B cell (primary cell): ENCODE data around the gene ERC2. TPM values are rescaled to one million over a fixed set of nuclear protein-coding genes. Genes with fewer than 3 reads are reported as not detected.

Experiments used
- ATAC-seq: fragments of 200-7000 bp; cut with Tn5 transposase; one replicate; pipeline ENCODE4 v1.10.0; 2021; ENCODE audit warnings: low read depth, mild to moderate bottlenecking, moderate number of reproducible peaks, moderate library complexity
- CTCF ChIA-PET: fragments of 350-600 bp; sonication (Branson Sonifier 250); formaldehyde crosslinking; loops from one replicate; lab custom pipeline; 2021; ENCODE audit warnings: antibody characterized with exemption, inconsistent platforms; lab: Charles Lee
- POLR2A ChIA-PET: fragments of 350-600 bp; sonication (Branson Sonifier 250); formaldehyde crosslinking; loops from one replicate; lab custom pipeline; 2021; ENCODE audit warnings: antibody characterized with exemption; lab: Charles Lee
- DNase-seq: peaks from one replicate; pipeline ENCODE4 v3.0.0; 2013
- H2AFZ ChIP-seq: 2 replicates; pipeline ENCODE4 v1.6.1; 2012; ENCODE audit warnings: mild to moderate bottlenecking, low read depth, low read length; ENCODE audit not compliant: insufficient read depth, poor library complexity, severe bottlenecking
- H3K27ac ChIP-seq, 2 donors: 1 replicate in 1 of 2; 2 replicates in 1 of 2; pipeline ENCODE4 v1.5.1; 2012 to 2013; ENCODE audit warnings: low read length in 2 of 2, mild to moderate bottlenecking in 2 of 2, moderate library complexity in 1 of 2
- H3K27me3 ChIP-seq, 4 experiments: fragments of 200-600 bp in 1 of 4; sonication (generic) in 1 of 4; replicated peaks in 1 of 4; 1 replicate in 2 of 4; 2 replicates in 2 of 4; pipeline versions ENCODE4 v1.6.1 to v1.7.0; 2013 to 2016; ENCODE audit warnings: low read length in 3 of 4, mild to moderate bottlenecking in 2 of 4, mixed read lengths in 1 of 4, moderate library complexity in 1 of 4; ENCODE audit not compliant: insufficient read depth in 4 of 4, control insufficient read depth in 3 of 4; ENCODE audit errors: control extremely low read depth in 1 of 4
- H3K36me3 ChIP-seq, 2 experiments: replicated peaks in 1 of 2; 1 replicate in 1 of 2; 2 replicates in 1 of 2; pipeline versions ENCODE4 v1.6.1 to v1.7.1; 2013; ENCODE audit warnings: low read length in 1 of 2; ENCODE audit not compliant: insufficient read depth in 2 of 2, control insufficient read depth in 1 of 2; ENCODE audit errors: control extremely low read depth in 1 of 2, extremely low read depth in 1 of 2
- H3K4me1 ChIP-seq, 2 donors: fragments of 200-600 bp in 1 of 2; sonication (generic) in 1 of 2; 1 replicate in 1 of 2; 2 replicates in 1 of 2; pipeline versions ENCODE4 v1.5.1 to v1.6.1; 2013 to 2017; ENCODE audit warnings: low read length in 2 of 2; ENCODE audit not compliant: control insufficient read depth in 2 of 2, insufficient read depth in 2 of 2
- H3K4me2 ChIP-seq: replicated peaks from 2 replicates; pipeline ENCODE3; 2012; ENCODE audit warnings: mild to moderate bottlenecking, low read depth, low read length; ENCODE audit not compliant: poor library complexity, severe bottlenecking
- H3K4me3 ChIP-seq, 5 experiments: fragments of 200-600 bp in 1 of 5; sonication (generic) in 1 of 5; 1 replicate in 3 of 5; 2 replicates in 2 of 5; pipeline versions ENCODE4 v1.5.1 to v1.7.0; 2011 to 2016; ENCODE audit warnings: low read length in 4 of 5, mild to moderate bottlenecking in 4 of 5, low read depth in 2 of 5, control low read depth in 1 of 5, moderate library complexity in 1 of 5; ENCODE audit not compliant: insufficient read depth in 1 of 5; ENCODE audit errors: control extremely low read depth in 1 of 5, extremely low read depth in 1 of 5
- H3K79me2 ChIP-seq: fragments of 200-600 bp; sonication (generic); one replicate; pipeline ENCODE4 v1.6.0; 2016; ENCODE audit warnings: low read length; ENCODE audit not compliant: control insufficient read depth, insufficient read depth
- H3K9ac ChIP-seq: fragments of 200-600 bp; sonication (generic); 2 replicates; pipeline ENCODE4 v1.6.1; 2017; ENCODE audit warnings: mild to moderate bottlenecking, low read length, moderate library complexity
- H3K9me3 ChIP-seq, 3 donors: one replicate each; pipeline versions ENCODE4 v1.6.1 to v1.7.1; 2013; ENCODE audit warnings: low read length in 2 of 3; ENCODE audit not compliant: control insufficient read depth in 2 of 3, insufficient read depth in 1 of 3; ENCODE audit errors: control extremely low read depth in 1 of 3
- H4K20me1 ChIP-seq: 2 replicates; pipeline ENCODE4 v1.6.0; 2012; ENCODE audit warnings: mild to moderate bottlenecking, low read length; ENCODE audit not compliant: insufficient read depth, control insufficient read depth, poor library complexity, severe bottlenecking
- H3K27ac Mint-ChIP-seq: one replicate; pipeline ENCODE4 v1.8.0; 2021; ENCODE audit warnings: mixed read lengths
- H3K27me3 Mint-ChIP-seq: one replicate; pipeline ENCODE4 v1.8.0; 2021; ENCODE audit warnings: mixed read lengths
- H3K4me1 Mint-ChIP-seq: one replicate; pipeline ENCODE4 v1.8.0; 2021; ENCODE audit warnings: mixed read lengths
- H3K4me3 Mint-ChIP-seq: one replicate; pipeline ENCODE4 v1.8.0; 2021; ENCODE audit warnings: mixed read lengths
- H3K9me3 Mint-ChIP-seq: one replicate; pipeline ENCODE4 v1.8.0; 2022; ENCODE audit warnings: mixed read lengths; ENCODE audit not compliant: insufficient read depth
- CTCF ChIP-seq: fragments of 200-600 bp; IDR thresholded peaks from one replicate; pipeline ENCODE4 v1.8.0; 2022; ENCODE audit warnings: antibody characterized with exemption, mild to moderate bottlenecking
- EZH2 ChIP-seq: IDR thresholded peaks from 2 replicates; pipeline ENCODE4 v1.6.1; 2012; ENCODE audit warnings: borderline replicate concordance, low read depth, mild to moderate bottlenecking, moderate library complexity, low read length; ENCODE audit not compliant: insufficient read depth, poor library complexity, severe bottlenecking
- WGBS: methylation state at CpG from one replicate; pipeline ENCODE4 v1.1.5; 2013; ENCODE audit warnings: missing lambda C conversion rate; ENCODE audit not compliant: insufficient coverage; 5-methylcytosine and 5-hydroxymethylcytosine counted together
- intact Hi-C: fragments of 100-400 bp; cut with micrococcal nuclease; formaldehyde crosslinking; loops from one replicate; pipeline ENCODE4 v1.10.0; 2022
- polyA plus RNA-seq: library from polyadenylated mRNA; depleted of rRNA; stranded (reverse); fragments of >200 nt; gene quantifications from 2 replicates; pipeline ENCODE4 v1.2.3, GENCODE V29; 2012
- total RNA-seq, 2 donors: library from RNA; stranded (reverse); fragments of 120-200 nt in 1 of 2; gene quantifications; 1 replicate in 1 of 2; 2 replicates in 1 of 2; pipeline versions ENCODE4 v1.2.3 to v1.2.4, GENCODE V29; 2013 to 2022

Gene ERC2
- total and polyA plus RNA-seq, 2 donors (not counting 1 experiment from before 2014, with no cell fraction given): not detected

- Histone ChIP-seq H2AFZ (no peak overlapping the region), H3K9me3 (peaks cover 0 to 3% (median 0%) of the 10 kb centered on the region in 3 donors), H3K9ac (no peak overlapping the region), H3K4me1 (no peaks in the 10 kb centered on the region), H3K27me3 (no peaks in the 10 kb centered on the region), H3K4me2 (no peak overlapping the region), H3K27ac (no peak overlapping the region), H3K79me2 (no peaks in the 10 kb centered on the region), H3K4me3 (no peak overlapping the region), H4K20me1 (no peaks in the 10 kb centered on the region), H3K36me3 (no peaks in the 10 kb centered on the region)
- Mint-ChIP-seq H3K27me3 (no peaks in the 10 kb centered on the region), H3K4me1 (no peaks in the 10 kb centered on the region), H3K9me3 (peaks cover 3% of the 10 kb centered on the region), H3K4me3 (no peak overlapping the region), H3K27ac (no peak overlapping the region)
- ChIA-PET POLR2A (no interaction called here), CTCF (no interaction called here)
- DNase-seq: no peak
- no peak for ATAC-seq
- TF ChIP-seq EZH2: no peak
- WGBS: no CpG with 5 or more reads among the region's 1 CpG
- intact Hi-C loops: no loop called here
Observed at GRCh38 chr3:56113231-56113630, 355.0 kb downstream of the ERC2 start.

DNA sequence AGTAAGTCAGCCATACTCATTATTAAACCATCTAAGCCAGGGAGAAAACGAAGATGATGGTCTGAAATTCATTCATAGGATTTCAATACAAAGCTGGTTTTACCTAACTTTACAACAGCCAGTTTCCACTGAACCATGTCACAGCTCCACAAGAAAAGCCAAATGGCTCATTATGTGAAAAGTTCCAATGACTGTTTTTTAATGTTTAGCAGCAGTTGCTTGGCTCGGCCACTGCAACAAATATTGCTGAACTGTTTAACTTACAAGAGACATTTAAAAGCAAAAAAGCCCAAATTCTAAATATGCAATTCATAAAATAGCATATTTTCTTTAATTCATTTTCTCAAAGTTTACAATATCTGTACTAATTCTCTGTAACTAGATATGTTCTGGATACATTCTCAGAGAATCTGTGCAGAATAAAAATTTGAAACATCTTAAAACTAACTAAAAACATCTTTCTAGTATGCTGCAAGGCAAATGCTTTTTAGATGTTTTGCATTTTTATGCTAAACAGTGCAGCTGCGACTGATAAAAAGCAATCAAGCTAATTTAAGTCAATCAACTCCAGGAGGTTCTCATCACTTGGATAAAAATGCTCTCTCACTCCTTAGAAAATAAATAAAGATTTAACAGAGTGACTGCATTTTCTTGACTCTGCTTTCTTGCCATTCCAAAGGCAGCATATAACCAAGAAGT is 356.5 kb downstream of the ERC2 start:
- ATAC-seq: no peak

More for the DNA sequence above, 356.5 kb downstream of the ERC2 start:
- Histone ChIP-seq H3K27ac (no peak overlapping the region), H3K27me3 (no peaks in the 10 kb centered on the region), H3K36me3 (no peaks in the 10 kb centered on the region), H3K4me1 (no peaks in the 10 kb centered on the region), H3K79me2 (no peaks in the 10 kb centered on the region), H3K9ac (no peak overlapping the region), H3K9me3 (peaks cover 0 to 3% (median 0%) of the 10 kb centered on the region in 3 donors), H3K4me3 (no peak overlapping the region), H2AFZ (no peak overlapping the region), H4K20me1 (no peaks in the 10 kb centered on the region), H3K4me2 (no peak overlapping the region)
- Mint-ChIP-seq H3K27ac (no peak overlapping the region), H3K9me3 (peaks cover 3% of the 10 kb centered on the region), H3K4me3 (no peak overlapping the region), H3K4me1 (no peaks in the 10 kb centered on the region), H3K27me3 (no peaks in the 10 kb centered on the region)
- 83% methylated on average over 1 of the region's 3 CpGs for WGBS
- ChIA-PET POLR2A (no interaction called here), CTCF (no interaction called here)
- intact Hi-C loops: no loop called here
- TF ChIP-seq CTCF (no peak), EZH2 (no peak)
- no peak for DNase-seq
